ENCODE results near the gene EZR. TPM values are rescaled to one million over a fixed set of nuclear protein-coding genes. Genes with fewer than 3 reads are reported as not detected.

Gene EZR
- total RNA-seq, 1 donor from 2014 or later: 254 TPM

GRCh38 chr6:158854214-158855101, 35.3 kb upstream of the EZR start:
- H4K20me1 ChIP-seq (ENCODE audit: insufficient read depth, low read length): no peaks in the 10 kb centered on the region
- H3K9me3 ChIP-seq (ENCODE audit: insufficient read depth, low read depth, low read length): no peaks in the 10 kb centered on the region
- Mint-ChIP-seq H3K4me3 (ENCODE audit: unreplicated experiment) (no peak overlapping the region), H3K27ac (ENCODE audit: unreplicated experiment) (no peak overlapping the region), H3K4me1 (ENCODE audit: low read depth, unreplicated experiment) (peaks cover 35% of the 10 kb centered on the region), H3K9me3 (ENCODE audit: unreplicated experiment) (no peaks in the 10 kb centered on the region), H3K27me3 (ENCODE audit: low read depth, unreplicated experiment) (no peaks in the 10 kb centered on the region), H3K36me3 (ENCODE audit: low read depth, unreplicated experiment) (peaks cover 2% of the 10 kb centered on the region)
- H3K27ac ChIP-seq (ENCODE audit: low read depth, low read length): peak overlapping the region; percentile 62
- no peak for FAIRE-seq
- no peaks in the 10 kb centered on the region for H3K27me3 ChIP-seq (ENCODE audit: insufficient read depth, low read length)
- no peak overlapping the region for H2AFZ ChIP-seq (ENCODE audit: low read depth, low read length)
- no peaks in the 10 kb centered on the region for H3K79me2 ChIP-seq (ENCODE audit: insufficient read depth, low read length)
- no peak overlapping the region for H3K4me3 ChIP-seq (ENCODE audit: insufficient read depth, low read depth, low read length)
- no peaks in the 10 kb centered on the region for H3K36me3 ChIP-seq (ENCODE audit: insufficient read depth, low read length)
- no peak for TF ChIP-seq EZH2 (IDR thresholded peaks at IDR 0.05; ENCODE audit: insufficient read depth, low read length)
- TF ChIP-seq CTCF (IDR thresholded peaks at IDR 0.05; ENCODE audit: insufficient read depth, low read depth, low read length): no peak
- H3K4me2 ChIP-seq (ENCODE audit: low read length): peak overlapping the region; percentile 76
- peaks cover 44% of the 10 kb centered on the region for H3K4me1 ChIP-seq (ENCODE audit: insufficient read depth, low read length)
- peak; percentile 84 for DNase-seq (ENCODE audit: low read depth)
- peak overlapping the region; percentile 46 for H3K9ac ChIP-seq (ENCODE audit: low read length)

- H3K4me2 ChIP-seq (ENCODE audit: low read length): peak overlapping the region; percentile 76
- no peak for TF ChIP-seq CTCF (IDR thresholded peaks at IDR 0.05; ENCODE audit: insufficient read depth, low read depth, low read length)
- no peak for TF ChIP-seq EZH2 (IDR thresholded peaks at IDR 0.05; ENCODE audit: insufficient read depth, low read length)
- DNase-seq (ENCODE audit: low read depth) (no peak), FAIRE-seq (no peak)
- H3K79me2 ChIP-seq (ENCODE audit: insufficient read depth, low read length): no peaks in the 10 kb centered on the region
- Mint-ChIP-seq H3K4me3 (ENCODE audit: unreplicated experiment) (no peak overlapping the region), H3K27me3 (ENCODE audit: low read depth, unreplicated experiment) (no peaks in the 10 kb centered on the region), H3K36me3 (ENCODE audit: low read depth, unreplicated experiment) (peaks cover 2% of the 10 kb centered on the region), H3K27ac (ENCODE audit: unreplicated experiment) (no peak overlapping the region), H3K9me3 (ENCODE audit: unreplicated experiment) (no peaks in the 10 kb centered on the region), H3K4me1 (ENCODE audit: low read depth, unreplicated experiment) (peaks cover 39% of the 10 kb centered on the region)
- peak overlapping the region; percentile 46 for H3K9ac ChIP-seq (ENCODE audit: low read length)
- peak overlapping the region; percentile 62 for H3K27ac ChIP-seq (ENCODE audit: low read depth, low read length)
- no peaks in the 10 kb centered on the region for H3K27me3 ChIP-seq (ENCODE audit: insufficient read depth, low read length)
- H4K20me1 ChIP-seq (ENCODE audit: insufficient read depth, low read length): no peaks in the 10 kb centered on the region
- no peaks in the 10 kb centered on the region for H3K36me3 ChIP-seq (ENCODE audit: insufficient read depth, low read length)
- H2AFZ ChIP-seq (ENCODE audit: low read depth, low read length): no peak overlapping the region
- H3K4me3 ChIP-seq (ENCODE audit: insufficient read depth, low read depth, low read length): peak overlapping the region; percentile 10
- peaks cover 46% of the 10 kb centered on the region for H3K4me1 ChIP-seq (ENCODE audit: insufficient read depth, low read length)
- H3K9me3 ChIP-seq (ENCODE audit: insufficient read depth, low read depth, low read length): no peaks in the 10 kb centered on the region
These were observed 34.7 kb upstream of the EZR start for GRCh38 chr6:158853880-158854213.
